GM12878 (cell line): ENCODE data around the gene OR8B2.

ENCODE experiments used
- BHLHE40 ChIP-seq, 2 experiments: fragments of 450-650 bp in 1 of 2; IDR thresholded peaks; 2 replicates each; pipeline ENCODE4 v1.6.1; 2011 to 2017; ENCODE audit warnings: low read depth in 2 of 2, borderline replicate concordance in 1 of 2, improper control_type of control experiment in 1 of 2, low read length in 1 of 2, mild to moderate bottlenecking in 1 of 2
- CTCF ChIP-seq, 3 experiments: IDR thresholded peaks in 2 of 3; conservative IDR thresholded peaks in 1 of 3; 2 replicates each; pipeline ENCODE4 v1.5.1; 2011; ENCODE audit warnings: low read depth in 3 of 3, low read length in 3 of 3, mild to moderate bottlenecking in 3 of 3, control low read depth in 2 of 3, moderate library complexity in 2 of 3, inconsistent platforms in 1 of 3, mixed read lengths in 1 of 3; ENCODE audit not compliant: control insufficient read depth in 2 of 3, insufficient read depth in 1 of 3; ENCODE audit errors: extremely low read depth in 1 of 3
- PBX3 ChIP-seq: IDR thresholded peaks from 2 replicates; pipeline ENCODE4 v1.6.1; 2011; ENCODE audit warnings: mild to moderate bottlenecking, low read depth, low read length, moderate library complexity; ENCODE audit not compliant: insufficient replicate concordance
- POU2F2 ChIP-seq: IDR thresholded peaks from 3 replicates; pipeline ENCODE4 v1.6.1; 2011; ENCODE audit warnings: low read depth, mild to moderate bottlenecking, low read length, borderline replicate concordance
- SREBF2 ChIP-seq: IDR thresholded peaks from 2 replicates; pipeline ENCODE4 v1.6.1; 2012; ENCODE audit warnings: mild to moderate bottlenecking, low read length
- ZZZ3 ChIP-seq: IDR thresholded peaks from 2 replicates; pipeline ENCODE4 v1.6.1; 2011; ENCODE audit warnings: low read depth; ENCODE audit not compliant: control insufficient read depth, insufficient read length

GRCh38 chr11:124340142-124340447 lies 44.2 kb downstream of the OR8B2 start:
- TF ChIP-seq SREBF2 = no peak
- no peak for TF ChIP-seq BHLHE40 (IDR thresholded peaks at IDR 0.05; ENCODE audit: borderline replicate concordance in 1 of 2, low read depth in 2 of 2, low read length in 1 of 2)
- TF ChIP-seq CTCF (IDR thresholded peaks at IDR 0.05 in 2 of 3, conservative IDR thresholded peaks at IDR 0.05 in 1 of 3; ENCODE audit: control insufficient read depth in 2 of 3, extremely low read depth in 1 of 3, insufficient read depth in 1 of 3, low read depth in 3 of 3, low read length in 3 of 3) = no peak
- no peak for TF ChIP-seq ZZZ3
- no peak for TF ChIP-seq POU2F2
- TF ChIP-seq PBX3 = no peak
